ENCODE results near the gene MSN.
"Not testable (repeated sequence)": the region's sequence is repeated elsewhere in the genome, so short reads cannot be mapped to it uniquely, and the experiment has no call there.

- TF ChIP-seq, protein P1, sequence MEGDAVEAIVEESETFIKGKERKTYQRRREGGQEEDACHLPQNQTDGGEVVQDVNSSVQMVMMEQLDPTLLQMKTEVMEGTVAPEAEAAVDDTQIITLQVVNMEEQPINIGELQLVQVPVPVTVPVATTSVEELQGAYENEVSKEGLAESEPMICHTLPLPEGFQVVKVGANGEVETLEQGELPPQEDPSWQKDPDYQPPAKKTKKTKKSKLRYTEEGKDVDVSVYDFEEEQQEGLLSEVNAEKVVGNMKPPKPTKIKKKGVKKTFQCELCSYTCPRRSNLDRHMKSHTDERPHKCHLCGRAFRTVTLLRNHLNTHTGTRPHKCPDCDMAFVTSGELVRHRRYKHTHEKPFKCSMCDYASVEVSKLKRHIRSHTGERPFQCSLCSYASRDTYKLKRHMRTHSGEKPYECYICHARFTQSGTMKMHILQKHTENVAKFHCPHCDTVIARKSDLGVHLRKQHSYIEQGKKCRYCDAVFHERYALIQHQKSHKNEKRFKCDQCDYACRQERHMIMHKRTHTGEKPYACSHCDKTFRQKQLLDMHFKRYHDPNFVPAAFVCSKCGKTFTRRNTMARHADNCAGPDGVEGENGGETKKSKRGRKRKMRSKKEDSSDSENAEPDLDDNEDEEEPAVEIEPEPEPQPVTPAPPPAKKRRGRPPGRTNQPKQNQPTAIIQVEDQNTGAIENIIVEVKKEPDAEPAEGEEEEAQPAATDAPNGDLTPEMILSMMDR (IDR thresholded peaks at IDR 0.05; ENCODE audit: low read length): not testable (repeated sequence)
- not testable (repeated sequence) for TF ChIP-seq EZH2 (IDR thresholded peaks at IDR 0.05; ENCODE audit: borderline replicate concordance, low read length)
Observed at GRCh38 chrX:65636261-65636660, 31.2 kb upstream of the MSN start.

All from OCI-LY1 (cell line).